ENCODE results near the gene HOXC6. TPM values are rescaled to one million over a fixed set of nuclear protein-coding genes. Genes with fewer than 3 reads are reported as not detected.
"Not testable (repeated sequence)": the region's sequence is repeated elsewhere in the genome, so short reads cannot be mapped to it uniquely, and the experiment has no call there.

HOXC6 gene
- total RNA-seq, 2 donors from 2014 or later = 23.5 to 31.1 TPM

DNA sequence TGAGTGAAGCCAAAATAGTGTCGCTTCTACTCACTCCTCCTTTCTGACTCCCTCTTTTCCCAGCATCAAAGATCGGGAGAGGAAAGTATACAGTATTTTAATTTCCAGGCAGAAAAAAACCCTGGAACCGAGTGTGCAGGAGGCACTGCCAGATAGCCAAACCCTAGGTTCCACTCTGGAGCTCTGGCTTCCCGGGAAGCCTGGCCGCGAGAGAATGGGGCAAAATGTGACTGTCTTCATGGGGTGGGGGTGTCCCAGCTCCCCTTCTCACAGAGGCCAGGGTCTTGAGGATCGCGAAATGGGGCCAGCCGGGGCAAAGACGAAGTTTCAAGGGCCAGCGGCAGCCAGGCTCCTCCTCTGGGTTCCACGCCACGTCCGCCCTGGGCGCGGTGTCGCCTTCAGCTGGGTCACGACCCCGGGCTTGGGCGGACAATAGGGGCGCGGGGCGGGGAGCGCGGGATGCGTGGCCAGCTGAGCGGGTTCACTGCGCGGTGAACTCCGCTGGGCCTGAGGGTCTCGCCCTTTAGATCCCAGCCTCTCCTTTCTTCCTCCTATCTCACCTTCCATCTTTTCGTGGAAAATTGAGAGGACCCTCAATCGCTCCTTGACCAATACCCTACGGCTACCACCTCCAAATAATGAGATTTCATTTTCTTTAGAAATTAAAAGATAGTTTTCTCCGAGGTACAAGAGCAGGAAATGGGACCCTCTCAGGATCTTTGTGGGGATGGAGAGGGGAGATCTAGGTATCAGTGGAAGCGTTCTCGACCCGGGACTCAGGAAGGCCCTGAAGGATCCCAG lies 32.1 kb downstream of the HOXC6 start:
- intact Hi-C loops (cut with DNase I) = no loop called here
- no peak for DNase-seq (ENCODE audit: low spot score)

DNA sequence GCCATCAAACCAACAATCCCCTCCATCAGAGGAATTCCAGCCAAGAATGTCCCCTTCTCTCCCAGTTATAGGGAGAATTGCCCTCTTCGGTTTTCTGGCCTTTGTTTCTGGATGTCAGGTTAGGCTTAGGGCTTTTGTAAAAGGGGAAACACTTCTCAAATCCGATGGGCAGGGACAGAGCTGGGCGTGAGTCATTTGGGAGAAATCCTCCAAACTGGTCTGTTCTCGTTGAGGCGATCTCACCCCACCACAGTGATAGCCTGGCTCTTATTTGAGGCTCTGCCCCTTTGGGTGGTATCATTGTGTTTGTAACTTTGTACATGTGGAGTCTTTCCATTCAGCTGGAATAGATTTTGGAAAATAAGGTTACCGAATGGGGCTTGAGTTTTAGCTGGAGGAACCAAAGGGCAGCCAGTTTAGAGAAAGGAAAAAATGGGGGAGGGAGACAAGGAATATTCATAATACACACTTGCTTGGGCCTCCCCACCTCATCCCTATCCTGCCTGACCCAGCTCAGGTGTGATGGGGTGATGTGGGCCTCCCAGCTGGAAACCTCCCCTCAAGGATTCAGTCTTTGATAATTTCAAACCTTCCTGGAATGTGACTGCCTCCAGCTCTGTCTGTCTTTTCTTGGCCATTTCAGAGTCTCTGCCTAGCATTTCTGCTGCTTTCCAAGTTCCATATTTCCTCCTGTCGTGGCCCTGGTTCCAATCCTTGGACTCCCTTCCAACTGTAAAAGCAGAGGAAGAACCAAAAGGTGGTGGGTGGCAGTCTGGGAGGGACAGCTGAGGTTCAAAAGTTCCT lies 32.9 kb downstream of the HOXC6 start:
- intact Hi-C loops (cut with DNase I) = no loop called here

GRCh38 chr12:54065677-54066076 lies 37.4 kb downstream of the HOXC6 start:
- intact Hi-C loops (cut with DNase I) = no loop called here
- no peak for DNase-seq (ENCODE audit: low spot score)

More for the DNA sequence above, 32.9 kb downstream of the HOXC6 start:
- DNase-seq (ENCODE audit: low spot score) = no peak

DNA sequence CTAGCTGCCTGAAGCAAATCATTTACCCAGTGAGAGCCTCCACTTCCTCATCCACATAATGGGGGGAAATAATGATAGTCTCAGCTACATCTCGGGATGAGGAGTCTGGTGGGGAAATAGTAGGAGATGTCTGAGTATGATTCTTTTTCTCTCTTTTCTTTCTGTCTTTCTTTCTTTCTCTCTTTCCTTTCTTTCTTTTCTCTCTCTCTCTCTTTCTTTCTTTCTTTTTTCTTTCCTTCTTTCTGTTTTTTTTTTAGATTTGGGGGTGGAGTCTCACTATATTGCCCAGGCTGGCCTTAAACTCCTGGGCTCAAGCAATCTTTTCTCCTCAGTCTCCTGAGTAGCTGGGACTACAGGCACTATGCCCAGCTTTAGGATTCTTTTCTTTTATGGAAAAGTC lies 38.2 kb downstream of the HOXC6 start:
- DNase-seq (ENCODE audit: low spot score) = no peak

GRCh38 chr12:54068418-54069070 lies 40.3 kb downstream of the HOXC6 start:
- no peak for DNase-seq (ENCODE audit: low spot score)
- intact Hi-C loops (cut with DNase I) = no loop called here

More for the DNA sequence above, 38.2 kb downstream of the HOXC6 start:
- intact Hi-C loops (cut with DNase I) = no loop called here

- DNase-seq (ENCODE audit: low spot score) = no peak
- intact Hi-C loops (cut with DNase I) = loop anchor here in 1 of 2 donors (10.0 kb wide), 1 partner anchor 73 kb away; no protein-coding TSS in a partner anchor
These were observed 43.7 kb downstream of the HOXC6 start for GRCh38 chr12:54071942-54072341.

- intact Hi-C loops (cut with DNase I) = loop anchor here in 1 of 2 donors (10.0 kb wide), 1 partner anchor 70 kb away; no protein-coding TSS in a partner anchor
- no peak for DNase-seq (ENCODE audit: low spot score)
These were observed 46.1 kb downstream of the HOXC6 start for GRCh38 chr12:54074308-54074707.

DNA sequence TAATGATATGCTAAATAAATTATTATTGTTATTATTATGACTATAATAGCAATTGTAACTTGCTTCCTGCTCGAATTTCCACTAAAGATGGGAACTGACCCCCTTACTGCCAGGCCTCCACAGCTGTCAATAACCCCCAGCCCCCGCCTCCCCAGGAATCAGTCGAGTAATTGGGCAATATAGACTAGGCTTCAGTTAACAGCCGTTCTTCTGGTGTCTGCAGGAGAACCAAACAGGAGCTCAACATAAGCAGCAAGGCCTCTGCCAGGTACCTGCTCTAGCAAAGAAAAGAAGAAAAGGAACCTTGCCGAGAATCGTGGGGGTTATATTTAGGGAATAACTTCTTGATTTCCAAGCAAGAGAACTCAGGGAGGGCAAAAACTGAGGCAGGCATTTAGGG lies 47.2 kb downstream of the HOXC6 start:
- DNase-seq (ENCODE audit: low spot score) = no peak
- intact Hi-C loops (cut with DNase I) = loop anchor here in 1 of 2 donors (5.0 to 10.0 kb wide), 2 partner anchors 38 to 69 kb away; no protein-coding TSS in a partner anchor

DNA sequence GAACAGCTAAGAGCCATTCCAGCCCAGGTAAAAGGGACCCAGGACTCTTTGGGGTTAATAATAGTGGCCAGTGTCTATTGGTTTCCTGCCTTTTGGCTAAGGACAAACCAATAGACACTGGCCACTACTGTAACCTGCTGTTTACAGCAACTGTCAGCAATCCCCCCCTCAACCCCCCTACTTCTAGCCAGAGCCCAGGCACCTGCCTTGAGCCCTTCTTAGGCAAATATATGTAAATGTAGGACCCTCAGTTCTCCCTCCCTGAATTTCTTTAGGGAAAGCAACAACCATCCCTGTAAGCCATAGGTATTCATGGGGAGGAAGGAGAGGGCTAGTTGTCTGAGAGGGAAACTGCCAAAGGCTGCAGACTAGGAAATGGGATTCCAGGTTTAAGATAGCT lies 47.7 kb downstream of the HOXC6 start:
- no peak for DNase-seq (ENCODE audit: low spot score)
- intact Hi-C loops (cut with DNase I) = loop anchor here in 1 of 2 donors (5.0 to 10.0 kb wide), 2 partner anchors 39 to 69 kb away; no protein-coding TSS in a partner anchor

GRCh38 chr12:54077843-54078242 lies 49.6 kb downstream of the HOXC6 start:
- intact Hi-C loops (cut with DNase I) = loop anchor here in 1 of 2 donors (5.0 to 10.0 kb wide), 2 partner anchors 41 to 67 kb away; no protein-coding TSS in a partner anchor
- DNase-seq (ENCODE audit: low spot score) = not testable (repeated sequence)

- DNase-seq (ENCODE audit: low spot score) = not testable (repeated sequence)
- intact Hi-C loops (cut with DNase I) = loop anchor here in 1 of 2 donors (5.0 to 10.0 kb wide), 2 partner anchors 42 to 66 kb away; no protein-coding TSS in a partner anchor
These were observed 50.9 kb downstream of the HOXC6 start for GRCh38 chr12:54079115-54079514.

Small RNA genes within 50 kb of the gene (microRNA-seq; reads per million reads assigned to microRNA genes)
- gene MIR196A2 (ENCODE audit: borderline microRNAs expressed in 2 of 2) = 2,414 to 3,977 reads per million in 2 donors
- 292 to 403 reads per million in 2 donors for gene MIR615 (ENCODE audit: borderline microRNAs expressed in 2 of 2)

Other genes starting within 250 kb of the HOXC6 start
- 1 to 10 TPM in 1 of 2 donors, under 1 TPM in 1; 0.23 to 1.1 TPM for gene HOXC13, start 89.6 kb upstream of the HOXC6 start, total RNA-seq
- 1 to 10 TPM in 1 of 2 donors, not detected in 1; 1.1 TPM for gene HOXC12, start 73.5 kb upstream of the HOXC6 start, total RNA-seq
- gene HOXC11, start 55.3 kb upstream of the HOXC6 start, total RNA-seq = 1 to 10 TPM; 1.3 to 4.2 TPM
- 1 to 10 TPM; 2.0 to 4.8 TPM for gene HOTAIR, start 53.5 kb upstream of the HOXC6 start, total RNA-seq
- 10 to 100 TPM; 27.9 to 35.5 TPM for gene HOXC10, start 43.3 kb upstream of the HOXC6 start, total RNA-seq
- gene HOXC9, start 28.3 kb upstream of the HOXC6 start, total RNA-seq = 10 to 100 TPM in 1 of 2 donors, 1 to 10 TPM in 1; 7.0 to 12.0 TPM
- 10 to 100 TPM; 13.5 to 22.4 TPM for gene HOXC8, start 19.5 kb upstream of the HOXC6 start, total RNA-seq
- gene HOXC5, start 4.6 kb downstream of the HOXC6 start, total RNA-seq = 1 to 10 TPM; 2.9 to 5.6 TPM
- gene HOXC4, start 25.4 kb downstream of the HOXC6 start, total RNA-seq = 10 to 100 TPM; 17.1 to 19.4 TPM
- 10 to 100 TPM; 21.2 to 25.7 TPM for gene SMUG1, start 160.5 kb downstream of the HOXC6 start, total RNA-seq

Data from posterior vena cava (tissue), 2 donors.